ENCODE data around the gene ABT1.

The ABT1 gene

DNA sequence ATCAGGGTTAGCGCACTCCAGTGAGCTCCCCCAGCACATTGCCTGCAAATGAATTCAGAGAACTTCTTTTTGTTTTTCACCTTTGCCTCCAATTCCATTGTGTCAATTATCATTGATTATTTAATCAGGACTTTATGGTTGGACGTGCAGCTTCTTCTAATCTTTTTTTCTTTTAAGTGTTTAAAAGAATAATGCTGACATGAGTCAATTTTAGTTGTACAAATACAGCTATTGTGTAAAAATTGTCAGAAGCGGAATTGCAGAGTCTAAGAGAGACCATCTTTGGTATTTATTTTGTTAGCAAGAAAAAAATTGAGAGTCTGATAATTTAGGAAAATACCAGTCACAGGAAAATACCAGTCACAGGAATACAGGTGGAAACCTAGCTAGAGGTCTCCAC, 5.5 kb downstream of the ABT1 start:
- no peak for DNase-seq
- no peak for TF ChIP-seq POLR2A (IDR thresholded peaks at IDR 0.05; ENCODE audit: low read length)
- TF ChIP-seq GATA1 (IDR thresholded peaks at IDR 0.05; ENCODE audit: low read depth, low read length): no peak

DNA sequence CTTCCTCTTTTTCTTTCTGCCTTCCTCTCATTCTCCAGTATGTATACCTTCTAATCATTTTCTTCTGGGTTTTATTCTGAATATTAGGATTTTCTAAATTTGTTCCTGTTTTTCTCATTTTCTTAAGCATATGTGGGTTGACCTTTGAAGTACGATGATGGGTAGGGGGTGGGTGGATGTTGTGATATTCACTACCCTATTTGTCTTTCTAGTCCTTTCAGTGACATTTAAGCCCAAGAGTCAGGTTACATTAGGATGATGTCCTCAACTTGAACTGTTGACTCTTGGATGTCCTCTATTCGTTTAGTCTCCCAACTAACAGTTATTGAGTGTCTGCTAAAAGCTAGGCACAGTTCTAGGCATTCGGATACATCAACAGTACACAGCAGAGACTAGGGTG, 7.3 kb downstream of the ABT1 start:
- no peak for TF ChIP-seq GATA1 (IDR thresholded peaks at IDR 0.05; ENCODE audit: low read depth, low read length)
- no peak for TF ChIP-seq POLR2A (IDR thresholded peaks at IDR 0.05; ENCODE audit: low read length)
- DNase-seq: no peak

DNA sequence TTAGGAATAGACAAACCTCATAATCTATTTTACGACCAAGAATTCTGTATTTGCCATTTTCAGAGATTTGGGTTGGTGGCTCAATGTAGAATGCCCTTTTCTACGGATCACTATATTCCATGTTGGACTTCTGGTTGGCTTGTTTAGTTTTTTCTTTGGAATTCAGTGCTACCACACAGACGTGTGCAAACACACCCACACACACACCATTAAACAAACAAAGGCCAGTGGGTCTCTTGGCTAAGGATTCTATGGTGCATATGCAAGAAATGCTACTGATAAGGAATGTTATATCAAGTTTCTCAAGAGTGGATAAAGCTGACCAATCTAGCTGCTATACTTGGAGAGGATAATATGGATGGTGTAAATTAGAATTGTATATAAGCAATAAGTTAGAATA, 8.0 kb downstream of the ABT1 start:
- TF ChIP-seq POLR2A (IDR thresholded peaks at IDR 0.05; ENCODE audit: low read length) (no peak), GATA1 (IDR thresholded peaks at IDR 0.05; ENCODE audit: low read depth, low read length) (no peak)
- DNase-seq: no peak

DNA sequence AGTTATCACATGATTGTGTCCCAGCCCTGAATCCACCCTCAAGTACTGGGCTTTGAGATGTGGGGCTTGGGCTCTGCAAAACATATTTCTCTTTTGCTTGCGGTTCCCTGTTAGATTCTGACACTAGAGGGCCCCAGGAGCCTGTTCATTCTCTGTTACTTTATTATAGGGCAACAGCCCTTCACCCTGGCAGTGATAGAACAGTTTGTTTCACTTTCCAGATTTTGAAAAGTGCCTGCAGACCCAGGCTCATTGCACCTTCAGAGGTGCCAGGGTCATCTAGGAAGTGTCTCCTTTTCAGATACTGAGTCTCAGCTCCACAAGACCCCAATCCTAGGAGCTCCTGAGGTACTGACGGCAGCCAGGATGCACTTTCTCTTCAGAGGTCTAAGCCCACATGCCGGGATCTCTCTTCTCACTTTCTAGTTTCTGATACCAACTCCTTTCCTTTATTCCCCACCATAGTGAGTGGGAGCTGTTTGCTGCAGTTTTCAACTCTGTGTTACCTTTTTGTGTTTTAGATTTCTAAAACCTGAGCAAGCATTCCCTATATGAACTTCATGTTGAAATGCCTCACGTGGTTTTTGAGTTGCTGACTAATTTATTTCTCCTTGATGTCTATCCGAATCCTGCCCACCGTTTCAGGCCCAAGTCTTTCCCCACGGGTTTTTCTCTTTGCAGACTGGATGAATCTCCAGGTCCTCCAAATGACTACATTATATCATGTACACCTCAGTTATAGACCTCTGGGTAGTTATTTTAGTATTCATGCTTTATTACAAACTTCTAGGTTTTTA, 10.9 kb downstream of the ABT1 start:
- DNase-seq: peak; percentile 58 to 68
- TF ChIP-seq GATA1 (IDR thresholded peaks at IDR 0.05; ENCODE audit: low read depth, low read length) (no peak), POLR2A (IDR thresholded peaks at IDR 0.05; ENCODE audit: low read length) (no peak)

DNA sequence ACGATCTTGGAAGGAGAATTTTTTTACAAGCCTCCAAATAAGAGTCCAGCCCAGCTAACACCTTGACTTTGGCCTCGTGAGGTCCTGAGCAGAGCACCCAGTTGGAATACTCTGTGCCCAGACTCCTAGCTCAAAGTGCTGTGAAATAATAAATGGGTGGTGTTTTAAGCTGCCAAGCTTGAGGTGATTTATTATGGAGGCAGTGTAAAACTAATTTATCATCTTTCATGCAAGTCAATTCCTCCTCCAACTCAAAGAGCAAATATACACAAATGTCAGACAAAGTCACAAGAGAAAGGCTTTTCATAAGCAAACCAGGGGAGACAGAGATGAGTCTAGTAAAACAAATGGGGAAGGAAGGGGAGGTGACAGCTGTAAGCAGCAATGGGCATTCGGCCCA, 12.7 kb downstream of the ABT1 start:
- DNase-seq: no peak
- TF ChIP-seq GATA1 (IDR thresholded peaks at IDR 0.05; ENCODE audit: low read depth, low read length) (no peak), POLR2A (IDR thresholded peaks at IDR 0.05; ENCODE audit: low read length) (no peak)

DNA sequence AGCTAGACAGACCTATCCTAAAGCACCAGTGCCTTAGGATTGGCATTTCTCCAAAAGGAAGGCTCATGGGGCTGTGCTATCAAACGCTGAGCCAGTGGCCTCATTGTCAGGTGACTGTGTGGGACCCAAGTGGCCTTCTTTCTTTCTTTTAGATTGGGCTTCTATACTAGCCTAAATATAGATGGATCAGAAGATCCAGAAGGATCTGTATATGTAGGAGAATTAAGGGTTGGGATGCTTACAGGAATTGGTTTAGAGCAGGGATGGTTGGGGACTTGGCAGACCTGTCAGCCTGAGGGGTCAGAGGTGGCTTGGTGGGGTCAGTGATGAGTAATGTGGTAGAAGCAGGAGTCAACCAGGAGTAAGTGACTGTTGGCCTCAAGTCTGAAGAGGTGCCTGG, 14.8 kb downstream of the ABT1 start:
- TF ChIP-seq GATA1 (IDR thresholded peaks at IDR 0.05; ENCODE audit: low read depth, low read length) (no peak), POLR2A (IDR thresholded peaks at IDR 0.05; ENCODE audit: low read length) (no peak)

DNA sequence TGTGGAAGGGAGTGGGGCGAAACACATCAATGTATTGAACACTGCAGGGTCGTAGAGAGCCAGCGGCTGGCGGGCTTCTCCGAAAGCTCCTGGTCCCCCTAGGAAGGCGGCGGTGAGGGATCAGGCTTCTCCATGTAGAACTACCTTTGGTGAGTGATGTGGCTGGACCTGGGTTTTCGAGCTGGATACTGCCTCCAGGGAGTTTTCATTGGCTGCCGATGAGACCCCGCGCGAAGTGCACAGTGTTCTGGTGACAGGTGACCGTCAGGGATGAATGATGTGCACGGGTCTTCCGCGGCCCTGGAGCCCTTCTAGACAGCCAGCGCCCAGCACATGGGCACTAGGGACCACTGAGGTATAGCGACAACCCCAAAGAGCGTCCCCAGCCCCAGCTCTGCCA, 16.4 kb downstream of the ABT1 start:
- DNase-seq: no peak
- no peak for TF ChIP-seq POLR2A (IDR thresholded peaks at IDR 0.05; ENCODE audit: low read length)
- TF ChIP-seq GATA1 (IDR thresholded peaks at IDR 0.05; ENCODE audit: low read depth, low read length): no peak

More for the DNA sequence above, 14.8 kb downstream of the ABT1 start:
- DNase-seq: no peak

DNA sequence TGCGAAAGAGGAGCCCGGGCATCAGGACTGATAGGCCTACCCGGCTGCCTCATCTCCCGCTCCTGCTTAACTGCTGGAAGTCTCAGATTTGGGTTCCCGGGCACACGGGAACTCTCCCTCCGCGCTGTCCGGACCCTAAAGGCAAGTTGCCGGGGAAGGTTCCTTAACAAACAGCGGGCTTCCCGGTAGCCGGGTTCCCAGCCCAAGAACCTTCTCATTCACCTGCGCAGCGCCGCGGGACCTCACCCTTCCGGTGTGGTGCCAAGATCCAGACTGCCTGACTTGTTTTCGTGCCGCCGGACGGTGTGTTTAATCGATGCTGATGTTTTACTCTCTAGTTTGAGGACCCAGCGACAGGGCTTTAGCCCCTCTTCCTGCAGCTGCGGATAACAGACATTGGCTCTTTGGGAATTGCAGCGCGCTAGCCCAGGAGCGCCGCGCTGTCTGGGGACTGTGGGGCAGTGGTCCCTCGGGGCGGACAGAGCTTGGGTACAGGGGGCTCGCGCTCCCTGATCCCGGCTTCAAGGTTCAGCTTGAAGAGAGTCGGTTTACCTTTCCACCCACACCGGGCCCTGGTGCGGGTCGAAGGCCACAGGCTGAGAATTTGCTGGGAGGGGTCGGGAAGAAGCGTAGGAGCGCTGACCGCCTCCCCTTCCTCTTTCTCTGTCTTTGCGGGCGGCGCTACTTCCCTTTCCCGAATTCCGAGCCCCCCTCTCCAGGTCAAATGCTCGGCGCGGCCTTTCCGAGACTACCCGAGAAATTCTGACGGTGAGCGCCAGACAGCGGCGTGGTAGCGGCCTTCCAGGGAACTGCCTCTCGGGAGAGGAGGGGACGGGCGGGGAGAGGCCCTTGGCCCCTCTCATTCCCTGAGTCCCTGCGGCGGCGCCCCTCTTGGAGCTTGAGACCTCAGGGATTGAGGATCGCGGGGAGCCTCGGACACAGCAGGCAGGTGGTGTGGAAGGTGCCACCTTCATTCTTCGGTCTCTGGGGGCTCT, 17.2 kb downstream of the ABT1 start:
- DNase-seq: no peak
- TF ChIP-seq GATA1 (IDR thresholded peaks at IDR 0.05; ENCODE audit: low read depth, low read length) (no peak), POLR2A (IDR thresholded peaks at IDR 0.05; ENCODE audit: low read length) (no peak)

DNA sequence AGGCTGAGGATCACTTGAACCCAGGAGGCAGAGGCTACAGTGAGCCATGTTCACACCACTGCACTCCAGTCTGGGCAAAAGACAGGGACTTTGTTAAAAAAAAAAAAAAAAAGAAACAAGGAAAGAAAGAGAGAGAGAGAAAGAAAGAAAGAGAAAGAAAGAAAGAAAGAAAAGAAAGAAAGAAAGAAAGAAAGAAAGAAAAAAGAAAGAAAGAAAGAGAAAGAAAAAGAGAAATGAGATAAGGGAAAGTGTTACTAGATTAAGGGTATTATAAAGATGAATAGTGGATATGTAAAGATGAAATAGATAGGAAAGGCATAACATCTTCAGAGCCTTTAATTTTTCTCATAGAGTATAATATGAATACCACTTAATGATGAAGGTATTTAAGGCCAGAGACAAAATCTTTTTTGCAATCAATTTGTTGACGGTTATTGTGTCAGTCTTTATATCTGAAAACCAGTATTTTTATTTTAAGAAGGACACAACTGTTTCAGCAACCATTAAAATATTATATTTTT, 26.6 kb downstream of the ABT1 start:
- DNase-seq: no peak
- TF ChIP-seq GATA1 (IDR thresholded peaks at IDR 0.05; ENCODE audit: low read depth, low read length): no peak
- no peak for TF ChIP-seq POLR2A (IDR thresholded peaks at IDR 0.05; ENCODE audit: low read length)

DNA sequence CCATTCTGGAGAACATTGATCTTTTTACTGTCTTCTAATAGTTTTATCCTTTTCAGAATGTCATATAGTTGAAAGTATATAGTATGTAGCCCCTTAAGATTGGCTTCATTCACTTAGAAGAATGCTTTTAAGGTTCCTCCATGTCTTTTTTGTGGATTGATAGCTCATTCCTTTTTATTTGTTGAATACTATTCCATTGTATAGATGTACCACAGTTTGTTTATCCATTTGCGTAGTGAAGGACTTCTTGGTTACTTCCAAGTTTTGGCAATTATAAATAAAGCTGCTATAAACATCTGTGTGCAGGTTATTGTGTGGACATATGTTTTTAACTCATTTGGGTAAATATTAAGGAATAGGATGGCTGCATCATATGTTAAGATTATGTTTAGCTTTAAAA, 27.8 kb downstream of the ABT1 start:
- DNase-seq: no peak
- no peak for TF ChIP-seq GATA1 (IDR thresholded peaks at IDR 0.05; ENCODE audit: low read depth, low read length)
- no peak for TF ChIP-seq POLR2A (IDR thresholded peaks at IDR 0.05; ENCODE audit: low read length)

DNA sequence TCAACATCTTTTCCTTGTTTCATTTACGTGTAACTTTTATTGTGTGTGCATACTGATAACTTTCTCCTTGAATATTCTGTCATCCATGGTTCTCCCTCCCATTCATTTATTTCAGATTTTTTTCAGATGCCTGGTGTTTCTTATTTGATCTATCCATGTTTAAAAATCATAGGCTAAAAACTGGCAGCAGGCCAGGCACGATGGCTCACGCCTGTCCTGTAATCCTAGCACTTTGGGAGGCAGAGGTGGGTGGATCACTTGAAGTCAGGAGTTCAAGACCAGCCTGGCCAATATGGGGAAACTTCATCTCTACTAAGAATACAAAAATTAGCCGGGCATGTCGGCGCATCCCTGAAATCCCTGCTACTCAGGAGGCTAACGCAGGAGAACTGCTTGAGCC, 31.1 kb downstream of the ABT1 start:
- TF ChIP-seq GATA1 (IDR thresholded peaks at IDR 0.05; ENCODE audit: low read depth, low read length): no peak
- no peak for TF ChIP-seq POLR2A (IDR thresholded peaks at IDR 0.05; ENCODE audit: low read length)
- DNase-seq: no peak

DNA sequence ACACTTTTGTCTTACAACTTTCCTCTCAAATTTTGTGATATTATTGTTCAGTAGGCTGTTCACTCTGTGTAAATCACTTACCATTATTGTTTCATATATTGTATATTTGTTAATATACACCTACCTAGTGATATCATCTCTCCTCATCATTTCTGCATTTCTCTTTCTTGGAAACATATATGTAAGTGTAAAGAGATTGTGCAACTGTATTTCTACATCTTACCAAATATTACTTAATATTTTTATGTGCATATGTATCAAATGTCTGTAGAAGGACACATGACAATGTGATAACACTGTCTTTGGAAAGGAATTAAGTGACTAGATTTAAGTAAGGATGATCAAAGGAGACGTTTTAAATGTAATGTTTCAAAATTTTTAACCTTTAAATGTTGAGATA, 32.6 kb downstream of the ABT1 start:
- TF ChIP-seq GATA1 (IDR thresholded peaks at IDR 0.05; ENCODE audit: low read depth, low read length) (no peak), POLR2A (IDR thresholded peaks at IDR 0.05; ENCODE audit: low read length) (no peak)
- DNase-seq: no peak

DNA sequence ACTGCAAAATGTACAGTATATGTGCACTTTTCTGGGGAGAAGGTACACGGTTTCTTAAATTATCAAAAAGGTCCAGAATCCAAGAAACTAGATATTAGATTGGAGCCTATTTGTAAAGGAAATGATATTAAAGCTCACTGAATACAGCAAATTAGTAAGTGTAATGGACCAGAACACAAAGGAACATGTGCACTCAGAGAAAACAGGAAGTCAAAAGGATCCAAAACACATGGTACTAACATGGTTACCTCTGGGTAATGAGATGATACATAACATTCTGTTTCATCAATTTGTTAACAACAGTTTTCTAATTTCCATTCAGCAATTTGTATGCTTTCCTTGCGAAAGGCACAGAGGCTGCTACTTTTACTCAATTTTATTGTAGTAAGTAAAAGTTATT, 44.1 kb downstream of the ABT1 start:
- no peak for TF ChIP-seq GATA1 (IDR thresholded peaks at IDR 0.05; ENCODE audit: low read depth, low read length)
- TF ChIP-seq POLR2A (IDR thresholded peaks at IDR 0.05; ENCODE audit: low read length): no peak
- DNase-seq: no peak

DNA sequence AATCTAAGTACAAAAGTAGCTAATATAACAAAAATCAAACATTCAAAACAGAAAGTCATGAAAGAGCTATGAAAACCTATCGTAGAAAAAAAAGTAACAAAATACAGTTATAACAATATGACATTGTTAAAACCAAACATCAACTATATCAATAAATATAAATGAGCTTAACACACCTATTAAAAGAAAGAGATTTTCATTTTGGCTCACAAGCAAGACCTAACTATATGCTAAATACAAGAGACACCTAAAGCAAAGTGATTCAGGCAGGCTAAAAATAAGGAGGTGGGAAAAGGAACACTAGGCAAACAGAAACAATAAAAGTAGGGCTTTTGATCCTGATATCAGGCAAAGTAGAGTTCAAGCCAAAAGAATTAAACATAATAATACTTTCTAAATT, 49.3 kb downstream of the ABT1 start:
- DNase-seq: no peak
- no peak for TF ChIP-seq POLR2A (IDR thresholded peaks at IDR 0.05; ENCODE audit: low read length)
- no peak for TF ChIP-seq GATA1 (IDR thresholded peaks at IDR 0.05; ENCODE audit: low read depth, low read length)

Measured in erythroblast (primary cell).